WI38 (cell line): Measurements from ENCODE around the gene UNC13C.

Experiments used
- H3K4me3 ChIP-seq: 2 replicates; pipeline ENCODE4 v1.5.1; 2011; ENCODE audit warnings: low read depth, mild to moderate bottlenecking, control low read depth, low read length
- CTCF ChIP-seq: IDR thresholded peaks from 2 replicates; pipeline ENCODE4 v1.5.1; 2012; ENCODE audit warnings: low read depth, mild to moderate bottlenecking, control low read depth, low read length

The UNC13C gene

DNA sequence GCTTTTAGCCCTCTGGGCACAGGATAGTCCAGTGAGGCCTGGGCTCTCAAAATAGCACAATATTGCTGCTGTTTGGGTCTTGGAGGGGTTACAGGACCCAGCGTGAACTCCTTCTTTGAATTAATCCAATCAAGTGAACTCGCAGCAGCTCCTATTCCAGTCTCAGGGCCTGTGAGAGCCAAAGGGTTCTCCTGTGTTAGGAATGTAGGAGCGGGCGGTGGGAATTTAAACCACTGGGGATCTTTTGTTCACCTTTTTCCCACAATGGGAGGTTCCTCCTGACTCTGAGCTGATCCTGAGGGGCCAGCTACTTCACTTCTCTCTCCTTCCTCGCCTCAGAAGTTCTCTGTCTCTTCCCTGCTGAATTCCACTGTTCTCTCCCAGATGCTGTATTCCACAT, 504.0 kb downstream of the UNC13C start:
- no peak overlapping the region for H3K4me3 ChIP-seq
- no peak for TF ChIP-seq CTCF

DNA sequence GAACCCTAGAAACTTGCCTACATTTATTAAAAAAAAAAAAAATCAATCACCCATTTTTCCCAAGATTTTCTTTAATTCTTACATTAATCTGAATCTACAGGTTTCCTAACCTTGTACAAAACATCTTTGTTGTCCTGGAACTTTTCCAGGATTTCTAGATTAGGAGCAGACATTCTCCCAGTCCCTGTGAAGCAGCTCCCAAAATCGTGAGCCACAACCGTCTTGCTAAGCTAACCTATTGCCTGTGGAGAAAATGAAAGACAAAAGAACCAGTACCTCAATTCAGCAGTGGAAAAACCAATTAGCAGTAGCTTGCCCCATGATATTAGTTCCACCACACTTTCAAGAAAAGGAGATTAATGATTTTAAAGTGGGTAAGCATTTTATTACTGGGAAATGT, 522.1 kb downstream of the UNC13C start:
- H3K4me3 ChIP-seq = no peak overlapping the region
- no peak for TF ChIP-seq CTCF

GRCh38 chr15:54502416-54503075, 524.3 kb downstream of the UNC13C start:
- no peak overlapping the region for H3K4me3 ChIP-seq
- no peak for TF ChIP-seq CTCF

GRCh38 chr15:54504695-54505094, 526.5 kb downstream of the UNC13C start:
- no peak for TF ChIP-seq CTCF
- no peak overlapping the region for H3K4me3 ChIP-seq

DNA sequence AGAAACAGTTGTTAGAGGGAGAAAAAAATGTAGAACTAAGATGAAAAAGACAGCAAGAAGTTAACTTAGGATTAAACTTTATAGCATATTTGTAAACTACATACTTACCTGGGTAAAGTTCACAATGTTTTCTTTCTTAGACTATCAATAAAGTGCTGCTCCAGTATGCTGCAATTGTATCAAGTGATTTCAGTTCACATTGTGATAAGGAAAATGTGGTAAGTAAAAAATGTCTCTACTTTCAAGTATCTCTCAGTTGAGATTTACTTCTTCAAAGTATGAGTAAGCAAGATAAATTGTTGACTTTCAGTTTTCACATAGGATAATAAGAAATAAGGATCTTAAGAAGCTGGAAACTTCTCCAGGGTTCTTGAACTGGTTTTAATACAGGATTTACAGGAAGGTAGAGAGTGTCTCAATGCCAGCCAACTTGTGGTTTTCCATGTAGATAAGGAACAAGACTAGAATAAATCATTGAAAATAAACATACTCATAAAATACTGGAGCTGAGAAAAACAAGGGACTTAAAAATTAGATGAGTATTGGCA, 528.8 kb downstream of the UNC13C start:
- TF ChIP-seq CTCF = no peak

GRCh38 chr15:54514601-54515000, 536.4 kb downstream of the UNC13C start:
- no peak for TF ChIP-seq CTCF
- no peak overlapping the region for H3K4me3 ChIP-seq

More for the DNA sequence above, 528.8 kb downstream of the UNC13C start:
- H3K4me3 ChIP-seq = no peak overlapping the region

DNA sequence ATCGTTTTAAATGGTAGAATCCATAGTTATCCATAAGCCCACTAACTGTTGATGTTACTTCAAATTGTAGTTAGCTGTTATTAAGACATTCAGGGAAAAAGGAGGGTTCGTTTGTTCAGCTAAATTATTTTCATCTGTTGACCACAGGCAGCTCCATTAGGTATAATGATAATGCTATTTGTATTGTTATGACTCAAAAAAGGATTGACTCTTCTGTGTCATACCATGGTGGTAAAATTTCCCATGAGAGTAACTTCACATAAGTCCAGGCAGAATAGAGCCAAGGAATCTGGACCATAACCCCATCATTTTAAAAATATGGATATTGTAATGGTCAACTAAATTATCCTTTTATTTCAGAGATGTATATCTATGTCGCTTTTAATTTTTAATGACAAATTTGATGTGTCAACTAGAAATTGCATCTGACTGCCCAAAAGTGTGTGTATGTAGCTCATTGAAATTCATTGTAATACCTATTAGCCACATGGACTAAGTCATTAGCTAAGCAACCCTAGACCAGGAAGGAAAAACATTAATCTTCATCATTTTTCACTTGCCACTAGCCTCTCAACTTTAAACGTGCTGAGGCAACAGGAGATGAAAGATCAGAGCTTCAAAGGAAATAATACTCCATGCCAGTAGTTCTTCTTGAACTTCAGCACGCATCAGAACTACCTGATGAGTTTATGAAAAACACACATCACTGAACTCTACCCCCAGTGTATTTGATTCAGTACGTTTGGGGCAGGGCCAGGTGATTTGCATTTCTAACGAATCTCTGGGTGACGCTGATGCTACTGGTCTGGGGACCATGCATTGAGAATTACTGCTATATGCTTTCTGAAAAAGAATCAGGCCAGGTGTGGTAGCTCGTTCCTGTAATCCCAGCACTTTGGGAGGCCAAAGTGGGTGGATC, 537.7 kb downstream of the UNC13C start:
- TF ChIP-seq CTCF = no peak
- H3K4me3 ChIP-seq = no peak overlapping the region
